GM19023 (cell line): ENCODE results near the gene USP38.
"Not testable (repeated sequence)": the region's sequence is repeated elsewhere in the genome, so short reads cannot be mapped to it uniquely, and the experiment has no call there.

Experiments used
- ATAC-seq: cut with Tn5 transposase; IDR thresholded peaks from one replicate; pipeline ENCODE4 v1.9.1; 2021; ENCODE audit warnings: mild to moderate bottlenecking, moderate library complexity; ENCODE audit not compliant: unreplicated experiment

The USP38 gene

DNA sequence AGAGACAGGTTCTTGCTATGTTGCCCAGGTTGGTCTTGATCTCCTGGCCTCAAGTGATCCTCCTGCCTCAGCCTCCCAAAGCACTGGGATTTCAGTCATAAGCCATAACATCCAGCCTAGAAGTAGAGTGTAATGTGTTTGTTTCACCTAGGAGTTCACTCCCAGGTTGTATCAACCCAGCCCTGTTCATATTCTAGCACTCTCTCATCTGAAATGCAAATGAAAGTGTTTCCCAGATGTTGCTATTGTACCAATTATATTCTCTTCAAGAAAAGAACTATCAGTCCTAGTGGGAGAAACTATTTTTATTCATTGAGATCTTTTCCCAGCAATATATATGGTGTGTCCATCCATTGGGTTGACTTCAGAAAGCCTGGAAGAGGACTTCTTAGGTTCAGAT, 72.6 kb downstream of the USP38 start:
- no peak for ATAC-seq

DNA sequence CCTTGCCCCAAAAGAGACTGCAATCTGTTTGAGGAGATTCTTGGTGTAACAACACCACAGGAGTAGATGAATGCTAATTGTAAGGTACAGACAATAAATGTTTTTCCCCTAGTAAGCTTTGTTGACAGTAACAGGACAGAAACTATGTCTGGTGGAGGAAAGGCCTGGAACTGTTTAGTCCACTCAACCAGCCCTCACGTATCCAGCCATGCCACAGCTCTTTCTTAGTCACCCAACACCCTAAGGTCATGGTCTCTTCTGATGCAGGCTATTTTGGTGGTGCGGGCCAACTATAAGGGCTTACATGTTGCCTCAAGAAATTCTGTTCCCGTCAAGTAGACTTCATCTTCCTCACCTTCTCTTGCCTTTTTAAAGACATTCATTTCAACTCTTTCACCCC, 76.0 kb downstream of the USP38 start:
- no peak for ATAC-seq

- ATAC-seq, result no peak
These were observed 78.1 kb downstream of the USP38 start for GRCh38 chr4:143262838-143263237.

GRCh38 chr4:143267690-143268089, 83.0 kb downstream of the USP38 start:
- not testable (repeated sequence) for ATAC-seq

GRCh38 chr4:143270256-143270838, 85.6 kb downstream of the USP38 start:
- ATAC-seq, result no peak
